ENCODE data around the gene METRN.
"Not testable (repeated sequence)": the region's sequence is repeated elsewhere in the genome, so short reads cannot be mapped to it uniquely, and the experiment has no call there.

Gene METRN

DNA sequence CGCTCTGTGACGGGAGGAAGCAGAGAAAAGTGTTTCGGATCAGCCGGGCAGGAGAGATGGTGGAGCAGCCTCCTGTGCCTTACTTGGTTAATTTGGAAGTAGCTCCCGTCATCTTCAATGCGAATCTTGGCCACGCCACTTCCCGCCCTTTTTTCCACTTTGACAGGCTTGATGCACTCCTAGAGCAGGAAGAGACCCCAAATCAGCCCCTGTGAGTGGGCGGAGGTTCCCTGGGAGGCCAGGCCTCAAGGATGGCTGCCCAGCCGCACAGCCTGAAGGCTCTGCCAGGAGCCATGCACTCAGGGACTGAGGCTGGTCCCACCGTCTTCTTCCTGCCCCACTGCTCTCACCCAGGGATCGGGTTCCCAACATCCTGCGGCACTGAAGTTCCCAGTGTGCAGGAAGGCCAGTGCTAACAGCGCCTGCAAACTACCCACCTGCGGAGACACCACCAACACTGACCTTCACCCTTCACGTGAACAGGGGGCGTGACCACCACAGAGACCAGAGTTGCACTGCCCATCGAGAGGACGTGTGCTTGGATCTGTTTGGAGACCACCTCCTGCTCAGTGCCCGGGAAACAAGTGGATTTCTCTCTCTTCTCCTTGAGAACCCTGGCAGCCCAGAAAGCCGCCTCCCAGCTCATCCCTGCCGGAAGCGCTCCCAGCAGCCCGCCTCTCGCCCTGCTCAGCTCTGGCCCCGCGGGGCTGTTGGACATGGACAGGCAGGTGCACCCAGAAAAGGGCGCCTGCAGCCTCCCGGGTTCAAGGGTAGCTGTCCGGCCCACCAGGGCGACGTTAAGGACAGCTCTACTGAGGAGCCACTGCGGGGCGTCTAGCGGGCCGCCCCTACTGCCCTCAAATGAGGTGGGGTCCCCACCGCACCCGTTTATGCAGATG, 24.9 kb downstream of the METRN start:
- DNase-seq, result no peak

GRCh38 chr16:740459-740763, 25.5 kb downstream of the METRN start:
- DNase-seq, result no peak

- peak; percentile 85 for DNase-seq
Observed at GRCh38 chr16:740764-741505, 26.0 kb downstream of the METRN start, which contains the start of gene CIAO3. Gene CIAO3 (minus strand): TSS chr16:740997. CDS start chr16:740985, 12 bp downstream.

GRCh38 chr16:741986-742629, 27.2 kb downstream of the METRN start:
- DNase-seq, result no peak

- DNase-seq, result not testable (repeated sequence)
Observed at GRCh38 chr16:742894-743293, 28.0 kb downstream of the METRN start.

DNA sequence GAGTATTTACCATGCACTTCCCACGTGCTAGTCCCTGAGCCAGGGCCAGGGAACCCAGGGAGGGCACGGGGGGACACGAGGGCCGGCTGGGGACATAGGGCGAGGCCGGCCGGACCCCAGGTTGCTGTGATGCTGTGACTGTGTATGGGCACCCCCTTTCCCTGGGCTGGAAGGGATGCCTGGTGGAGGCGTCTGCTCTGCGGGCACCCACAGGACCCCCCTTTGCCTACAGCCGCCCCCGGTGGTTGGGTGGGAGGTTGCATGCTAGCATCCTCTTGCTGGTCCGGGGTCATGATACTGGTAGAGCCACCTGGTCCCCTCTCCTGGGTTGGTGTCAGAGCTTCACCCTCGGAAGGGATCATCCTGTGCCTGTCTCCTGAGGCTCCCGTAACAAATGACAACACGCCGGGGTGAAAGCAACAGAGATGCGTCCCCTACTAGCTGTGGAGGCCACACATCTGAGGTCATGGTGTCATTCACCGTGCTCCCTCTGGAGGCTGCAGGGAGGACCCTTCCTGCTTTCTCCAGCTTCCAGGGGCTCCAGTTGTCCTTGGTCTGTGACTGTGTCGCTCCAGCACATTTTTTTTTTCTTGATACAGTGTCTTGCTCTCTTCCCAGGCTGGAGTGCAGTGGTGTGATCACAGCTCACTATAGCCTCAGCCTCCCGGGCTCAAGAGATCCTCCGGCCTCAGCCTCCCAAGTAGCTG, 29.0 kb downstream of the METRN start:
- no peak for DNase-seq

- no peak for DNase-seq
Observed at GRCh38 chr16:745739-746138, 30.8 kb downstream of the METRN start.

DNA sequence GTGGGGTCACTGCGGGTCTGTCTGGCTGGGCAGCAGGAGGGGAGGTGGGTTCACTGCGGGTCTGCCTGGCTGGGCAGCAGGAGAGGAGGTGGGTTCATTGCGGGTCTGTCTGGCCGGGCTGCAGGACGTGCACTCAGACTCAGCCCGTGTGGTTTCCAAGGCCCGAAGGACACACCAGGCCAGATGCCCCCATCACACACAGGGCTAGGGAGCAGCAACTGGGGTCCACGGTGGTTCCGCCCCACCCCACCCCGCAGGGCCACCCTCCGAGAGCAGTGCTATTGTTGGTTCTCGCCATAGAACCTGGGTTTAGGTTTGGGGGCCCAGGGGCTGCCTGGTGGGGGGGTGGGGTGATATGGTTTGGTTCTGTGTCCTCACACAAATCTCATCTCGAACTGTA, 31.7 kb downstream of the METRN start:
- no peak for DNase-seq

DNA sequence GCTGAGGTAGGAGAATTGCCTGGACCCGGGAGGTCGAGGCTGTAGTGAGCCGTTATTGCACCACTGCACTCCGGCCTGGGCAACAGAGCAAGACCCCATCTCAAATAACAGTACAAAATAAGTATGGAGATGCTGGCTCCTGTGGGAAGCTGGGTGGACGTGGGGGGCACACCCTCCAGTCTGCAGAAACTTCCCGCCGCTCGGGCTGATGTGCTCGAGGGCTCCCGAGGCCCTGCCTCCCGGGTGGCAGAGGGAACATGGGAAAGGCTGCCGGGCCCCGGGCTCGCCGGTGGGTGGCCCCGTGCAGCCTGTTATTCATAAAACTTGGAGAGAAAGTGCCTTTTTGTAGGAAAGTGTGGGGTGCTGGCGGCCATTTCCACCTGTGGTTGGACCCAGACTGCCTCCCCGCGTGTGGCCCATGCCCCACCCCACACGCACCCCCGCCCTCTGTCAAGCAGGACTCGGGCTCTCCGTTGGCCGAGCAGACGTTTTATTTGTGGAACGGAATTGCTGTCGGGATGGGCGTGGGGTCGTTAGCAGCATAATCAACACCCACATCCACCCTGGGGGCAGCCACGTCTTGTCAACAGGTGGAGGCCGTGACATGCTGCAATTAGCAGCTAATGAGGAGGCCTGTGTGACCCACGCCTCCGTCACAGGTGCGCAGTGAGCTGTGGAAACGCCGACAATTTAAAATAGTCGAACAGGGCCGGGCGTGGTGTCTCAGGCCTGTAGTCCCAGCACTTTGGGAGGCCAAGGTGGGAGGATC, 33.2 kb downstream of the METRN start:
- no peak for DNase-seq

GRCh38 chr16:749010-749409, 34.1 kb downstream of the METRN start:
- DNase-seq, result no peak

DNA sequence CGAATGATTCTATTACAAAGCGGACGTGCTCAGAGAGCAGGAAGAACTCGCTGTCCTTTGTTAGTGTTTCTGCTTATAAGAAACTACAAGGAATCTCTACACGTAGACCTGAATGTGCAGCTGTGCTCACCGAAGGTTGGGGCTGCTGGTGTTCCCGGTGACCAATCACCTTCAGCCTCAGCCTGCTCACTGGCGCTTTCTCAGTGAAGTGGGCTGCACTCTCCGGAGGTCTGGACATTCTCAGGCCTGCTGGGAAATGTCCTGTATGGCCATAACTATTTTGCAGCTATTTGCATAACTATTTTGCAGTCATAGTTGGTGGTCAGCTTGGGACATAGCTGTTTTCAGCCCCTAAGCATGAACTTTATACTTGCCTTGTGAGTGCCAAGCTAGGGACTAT, 35.6 kb downstream of the METRN start:
- DNase-seq, result no peak

DNA sequence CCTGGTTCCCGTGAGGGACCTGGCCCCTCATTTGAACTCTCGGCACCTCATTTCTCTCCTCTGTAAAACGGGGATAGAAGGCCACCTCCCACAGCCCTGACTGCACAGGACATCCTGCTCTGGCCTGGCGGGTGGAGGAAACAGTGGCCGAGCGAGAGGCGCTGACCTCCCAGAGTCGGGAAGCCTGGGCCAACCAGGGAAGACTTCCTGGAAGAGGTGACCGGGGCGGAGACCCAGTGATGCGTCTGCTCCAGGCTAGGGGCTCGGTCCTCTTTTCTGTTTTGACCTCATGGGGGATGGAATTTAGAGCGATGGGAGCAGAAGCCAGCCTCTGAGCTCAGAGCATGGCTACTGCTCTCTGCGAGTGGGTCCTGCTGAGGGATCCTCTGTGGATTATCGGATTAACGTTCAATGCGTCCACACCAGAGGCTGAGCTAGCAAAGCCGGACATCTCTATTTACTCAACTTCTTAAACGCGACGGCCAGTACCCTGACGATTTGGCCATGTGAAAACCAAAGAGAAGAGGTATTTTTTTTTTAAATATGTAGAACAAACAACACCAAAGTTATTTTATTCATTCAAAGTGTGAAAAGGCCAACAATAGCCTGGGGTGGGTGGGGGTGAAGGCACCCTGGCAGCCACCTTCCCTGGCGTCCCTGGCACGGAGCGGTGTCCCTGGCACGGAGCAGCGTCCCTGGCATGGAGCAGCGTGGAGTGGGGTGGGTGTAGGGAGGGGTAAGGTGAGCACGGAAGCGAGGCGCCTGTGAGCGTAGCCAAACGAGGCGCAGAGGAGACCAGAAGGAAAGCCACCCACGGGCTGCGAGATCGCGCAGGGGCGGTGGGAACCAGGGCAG, 36.5 kb downstream of the METRN start:
- DNase-seq, result no peak

GRCh38 chr16:752007-752312, 37.0 kb downstream of the METRN start:
- no peak for DNase-seq

DNA sequence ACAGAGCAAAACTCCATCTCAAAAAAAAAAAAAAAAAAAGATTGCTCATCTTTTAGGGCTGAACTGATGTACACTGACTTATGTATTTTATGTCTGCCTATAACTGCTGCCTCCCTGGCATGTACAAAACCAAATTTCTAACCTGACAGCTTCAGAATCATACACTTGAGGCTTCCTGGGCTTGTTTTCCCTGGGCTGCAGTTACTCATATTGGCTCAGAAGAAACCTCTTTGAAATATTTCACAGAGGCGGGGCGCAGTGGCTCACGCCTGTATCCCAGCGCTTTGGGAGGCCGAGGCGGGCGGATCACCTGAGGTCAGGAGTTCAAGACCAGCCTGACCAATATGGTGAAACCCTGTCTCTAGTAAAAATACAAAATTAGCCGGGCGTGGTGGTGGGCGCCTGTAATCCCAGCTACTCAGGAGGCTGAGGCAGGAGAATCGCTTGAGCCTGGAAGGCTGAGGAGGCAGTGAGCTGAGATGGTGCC, 39.2 kb downstream of the METRN start:
- not testable (repeated sequence) for DNase-seq

DNA sequence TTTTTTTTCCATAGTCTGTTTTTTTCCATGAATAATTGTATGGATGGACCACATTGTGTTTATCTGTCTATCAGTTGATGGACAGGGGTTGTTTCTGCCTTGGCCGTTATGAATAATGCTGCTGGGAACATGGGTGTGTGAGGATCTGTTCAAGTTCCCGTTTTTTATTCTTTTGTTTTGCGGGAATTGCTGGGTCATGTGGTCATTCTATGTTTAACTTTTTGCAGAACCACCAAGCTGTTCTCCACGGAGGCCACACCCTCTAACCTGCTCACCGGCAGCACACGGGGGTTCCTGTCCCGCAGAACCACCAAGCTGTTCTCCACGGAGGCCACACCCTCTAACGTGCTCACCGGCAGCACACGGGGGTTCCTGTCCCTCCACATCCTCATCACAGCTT, 39.7 kb downstream of the METRN start:
- DNase-seq, result no peak

DNA sequence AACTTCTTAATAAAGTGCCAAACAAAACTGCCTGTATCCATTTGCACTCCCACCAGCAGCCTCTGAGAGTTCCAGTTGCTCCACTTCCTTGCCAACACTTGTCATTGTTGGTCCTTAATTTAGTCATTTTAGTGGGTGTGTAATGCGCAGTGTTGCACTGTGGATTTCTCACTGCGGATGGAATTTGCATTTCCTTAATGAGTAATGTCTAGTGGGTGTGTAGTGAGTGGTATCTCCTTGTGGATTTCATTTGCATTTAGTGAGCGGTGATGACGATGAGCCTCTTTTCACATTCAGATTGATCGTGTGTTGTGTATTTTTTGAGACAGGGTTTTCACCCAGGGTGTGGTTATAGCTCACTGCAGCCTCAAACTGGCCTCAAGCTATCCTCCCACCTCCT, 41.5 kb downstream of the METRN start:
- DNase-seq, result no peak

GRCh38 chr16:759110-759910, 44.4 kb downstream of the METRN start:
- DNase-seq, result no peak

DNA sequence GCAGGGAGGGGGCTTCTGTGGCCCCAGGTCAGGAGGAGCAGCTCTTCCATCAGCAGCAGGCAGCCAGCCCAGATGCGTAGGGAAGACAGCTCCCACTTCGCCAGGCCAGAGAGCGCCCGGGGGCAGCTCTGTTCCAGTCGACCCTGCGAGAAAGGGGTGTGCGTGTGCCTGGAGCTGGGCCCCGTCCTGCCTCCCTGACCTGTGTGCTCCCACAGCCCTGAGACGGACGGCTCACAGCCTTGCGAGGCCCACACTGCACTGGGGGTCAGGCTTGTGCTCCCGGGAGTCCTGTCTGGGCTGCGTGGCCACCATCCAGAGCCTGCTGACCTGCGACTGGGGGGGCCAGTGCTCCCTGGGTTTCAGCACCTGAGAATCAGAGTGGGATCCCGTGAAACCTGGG, 45.1 kb downstream of the METRN start:
- no peak for DNase-seq

GRCh38 chr16:760545-761343, 45.8 kb downstream of the METRN start, which contains the start of gene MSLN:
Gene MSLN (plus strand): TSS chr16:760734. CDS start chr16:762681, 1,947 bp downstream.
- no peak for DNase-seq
